DMS 273 treated with DMSO at 0.1 percent for 48 hours (cell line): ENCODE results near the gene MFGE8.
"Not testable (repeated sequence)": the region's sequence is repeated elsewhere in the genome, so short reads cannot be mapped to it uniquely, and the experiment has no call there.

Experiments used
- DNase-seq: peaks from one replicate; lab custom pipeline; 2025; lab: John Stamatoyannopoulos, UW

Gene MFGE8

GRCh38 chr15:88913017-88913849 lies at the start of gene MFGE8:
Gene MFGE8 (minus strand): TSS chr15:88913379. CDS start chr15:88913319, 60 bp downstream.
- no peak for DNase-seq

DNA sequence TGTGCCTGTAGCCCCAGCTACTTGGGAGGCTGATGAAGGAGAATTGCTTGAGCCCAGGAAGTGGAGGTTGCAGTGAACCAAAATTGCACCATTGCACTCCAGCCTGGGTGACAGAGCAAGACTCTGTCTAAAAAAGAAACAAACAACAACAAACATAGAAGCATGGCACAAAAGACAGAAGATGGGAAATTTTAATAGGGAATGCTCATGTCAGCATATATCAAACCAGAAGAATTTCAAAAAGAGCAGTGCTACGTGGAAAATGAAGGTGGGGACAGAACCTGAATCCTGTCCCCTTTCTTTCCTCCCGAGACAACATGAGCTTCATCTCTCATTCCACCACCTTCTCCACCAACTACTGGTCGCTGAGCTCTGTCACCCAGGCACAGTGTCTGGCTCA lies 46.3 kb upstream of the MFGE8 start:
- no peak for DNase-seq

GRCh38 chr15:88956906-88957305 lies 43.7 kb upstream of the MFGE8 start:
- no peak for DNase-seq

DNA sequence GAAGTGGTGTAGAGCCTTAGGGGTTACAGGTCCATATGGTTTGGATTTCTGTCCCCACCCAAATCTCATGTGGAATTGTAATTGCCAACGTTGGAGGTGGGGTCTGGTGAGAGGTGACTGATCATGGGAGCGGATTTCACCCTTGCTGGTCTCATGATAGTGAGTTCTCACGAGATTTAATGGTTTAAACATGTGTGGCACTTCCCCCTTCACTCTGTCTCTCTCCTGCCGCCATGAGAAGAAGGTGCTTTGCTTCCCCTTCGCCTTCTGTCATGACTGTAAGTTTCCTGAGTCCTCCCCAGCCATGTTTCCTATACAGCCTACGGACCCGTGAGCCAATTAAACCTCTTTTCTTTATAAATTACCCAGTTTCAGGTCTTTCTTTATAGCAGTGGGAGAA lies 43.1 kb upstream of the MFGE8 start:
- DNase-seq = no peak

DNA sequence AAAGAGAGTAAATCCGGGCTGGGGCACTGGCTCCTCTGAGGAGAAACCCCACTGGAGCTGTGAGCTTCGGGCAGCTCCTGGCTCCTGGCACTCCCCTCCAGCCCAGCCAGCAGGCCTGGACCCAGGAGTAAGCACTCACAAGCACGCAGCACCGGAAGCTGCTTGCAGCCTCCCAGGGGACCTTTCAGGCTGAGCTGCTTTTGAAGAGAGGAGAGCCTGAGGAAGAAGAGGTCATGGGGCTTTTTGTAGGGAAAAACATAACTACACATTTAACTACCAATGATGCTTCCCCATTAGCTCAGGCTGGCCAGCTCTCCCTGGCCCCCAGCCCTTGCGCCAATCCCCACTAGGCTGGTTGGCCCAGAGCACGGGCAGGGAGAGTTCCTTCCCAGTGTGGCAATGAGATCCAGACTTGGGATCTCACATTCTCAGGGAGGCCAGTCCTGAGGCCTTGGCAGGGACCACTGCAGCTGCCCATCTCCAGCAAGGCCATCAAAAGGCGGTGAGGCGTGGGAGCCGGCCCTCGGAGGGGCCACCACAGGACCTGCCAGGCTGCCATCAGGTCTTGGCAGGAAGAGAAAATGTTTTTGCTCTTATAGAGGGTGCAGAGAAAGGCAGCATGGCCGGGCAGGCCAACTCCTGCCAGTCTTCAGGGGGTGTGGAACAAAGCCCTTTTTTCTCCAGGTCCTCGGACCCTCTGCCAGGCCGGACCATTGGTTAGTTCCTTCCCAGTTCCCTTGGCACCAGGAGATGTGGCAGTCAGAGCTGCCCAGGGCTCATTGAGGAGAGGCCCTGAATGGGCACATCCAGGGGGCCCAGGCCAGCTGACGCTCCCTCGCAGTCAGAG lies 41.5 kb upstream of the MFGE8 start:
- DNase-seq = no peak

- no peak for DNase-seq
Observed at GRCh38 chr15:88950600-88951160, 37.5 kb upstream of the MFGE8 start.

DNA sequence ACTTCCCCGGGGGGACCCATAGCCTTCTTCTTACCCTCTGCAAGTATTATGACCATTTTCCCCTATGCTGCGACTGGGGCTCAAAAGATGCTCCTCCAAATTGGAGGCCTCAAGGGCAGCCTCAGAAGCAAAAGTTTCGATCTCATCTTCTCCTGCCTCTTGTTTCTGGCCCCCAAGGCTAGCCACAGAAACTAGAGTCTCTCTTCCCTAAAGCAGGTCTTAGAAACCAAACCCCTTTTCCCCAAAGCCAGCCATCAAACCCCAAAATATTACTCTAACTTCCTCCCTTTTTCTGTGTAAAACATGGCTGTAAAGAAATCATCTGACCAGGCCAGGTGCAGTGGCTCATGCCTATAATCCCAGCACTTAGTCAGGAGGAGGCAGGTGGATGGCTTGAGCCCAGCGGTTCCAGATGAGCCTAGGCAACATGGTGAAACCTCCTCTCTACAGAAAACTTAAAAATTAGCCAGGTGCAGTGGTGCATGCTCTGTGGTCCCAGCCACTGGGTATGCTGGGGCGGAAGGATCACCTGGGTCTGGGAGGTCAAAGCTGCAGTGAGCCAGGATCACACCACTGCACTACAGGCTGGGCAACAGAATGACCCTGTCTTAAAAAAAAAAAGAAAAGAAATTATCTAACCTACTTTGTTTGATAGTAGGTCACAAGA lies 36.7 kb upstream of the MFGE8 start:
- DNase-seq = no peak

DNA sequence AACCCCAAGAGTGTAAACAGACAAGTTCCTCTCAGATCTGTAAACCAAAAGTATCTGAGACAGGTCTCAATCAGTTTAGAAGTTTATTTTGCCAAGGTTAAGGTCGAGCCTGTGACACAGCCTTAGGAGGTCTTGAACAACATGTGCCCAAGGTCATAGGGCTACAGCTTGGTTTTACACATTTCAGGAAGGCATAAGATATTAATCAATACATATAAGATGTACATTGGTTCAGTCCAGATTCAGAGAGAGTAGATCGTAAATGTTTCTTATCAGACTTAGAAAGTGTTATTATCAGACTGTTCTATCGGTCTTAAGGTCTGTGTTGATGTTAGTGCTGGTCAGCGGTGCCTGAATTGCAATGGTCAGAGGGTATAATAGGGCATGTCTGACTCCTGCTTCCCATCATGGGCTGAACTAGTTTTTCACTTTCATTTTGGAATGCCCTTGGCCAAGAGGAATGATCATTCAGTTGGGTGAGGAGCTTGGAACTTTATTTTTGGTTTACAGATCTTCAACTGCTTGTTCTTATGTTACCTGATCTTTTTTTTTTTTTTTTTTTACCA lies 27.0 kb upstream of the MFGE8 start:
- no peak for DNase-seq

DNA sequence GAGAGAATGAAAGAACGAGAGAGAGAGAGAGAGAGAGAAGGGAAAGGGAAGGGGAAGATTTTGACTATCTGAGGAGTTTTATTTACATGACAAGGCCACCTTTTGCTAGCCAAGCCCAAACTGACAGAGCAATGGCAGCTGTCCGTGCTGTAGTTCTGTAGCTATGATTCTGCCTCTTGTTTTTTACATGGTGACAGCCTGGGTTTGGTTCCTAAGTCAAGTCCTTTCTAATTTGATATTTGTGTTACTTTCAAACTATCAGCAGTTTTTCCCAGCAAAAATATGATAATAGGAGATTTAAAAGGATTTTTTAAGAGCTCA lies 26.3 kb upstream of the MFGE8 start:
- DNase-seq = no peak

GRCh38 chr15:88938802-88939485 lies 25.8 kb upstream of the MFGE8 start:
- no peak for DNase-seq

GRCh38 chr15:88934449-88934848 lies 21.3 kb upstream of the MFGE8 start:
- DNase-seq = not testable (repeated sequence)

- DNase-seq = no peak
Observed at GRCh38 chr15:88932875-88933330, 19.7 kb upstream of the MFGE8 start.

GRCh38 chr15:88932271-88932874 lies 19.2 kb upstream of the MFGE8 start:
- no peak for DNase-seq

GRCh38 chr15:88930579-88930978 lies 17.4 kb upstream of the MFGE8 start:
- DNase-seq = no peak

DNA sequence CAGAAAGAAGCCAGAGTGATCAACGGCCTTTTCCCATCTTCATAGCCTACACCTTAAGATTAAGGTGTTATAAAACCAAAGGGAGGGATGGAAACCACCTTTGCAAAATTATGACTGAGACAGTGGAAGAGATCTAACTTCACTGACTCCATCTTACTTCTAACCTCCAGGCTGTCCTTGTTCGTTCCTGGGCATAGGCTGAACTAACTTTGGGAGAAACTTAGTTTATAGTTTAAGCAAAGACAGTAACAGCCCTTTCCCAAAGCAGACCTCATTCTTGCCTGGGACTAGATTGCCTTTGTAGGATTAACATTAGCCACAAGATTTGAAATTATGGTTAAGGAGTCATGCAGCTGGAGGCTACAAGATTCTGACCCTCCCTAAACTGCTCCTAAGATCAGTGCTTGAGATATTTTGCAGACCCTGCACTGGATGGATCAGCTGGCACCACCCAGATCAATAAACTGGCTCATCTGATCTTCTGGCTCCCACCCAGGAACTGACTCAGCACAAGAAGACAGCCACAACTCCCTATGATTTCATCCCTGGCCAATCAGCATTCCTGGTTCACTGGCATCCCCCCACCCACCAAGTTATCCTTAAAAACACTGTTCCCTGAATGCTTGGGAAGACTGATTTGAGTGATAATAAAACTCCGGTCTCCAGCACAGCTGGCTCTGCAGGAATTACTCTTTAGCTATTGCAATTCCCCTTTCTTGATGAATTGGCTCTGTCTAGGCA lies 16.3 kb upstream of the MFGE8 start:
- DNase-seq = not testable (repeated sequence)

DNA sequence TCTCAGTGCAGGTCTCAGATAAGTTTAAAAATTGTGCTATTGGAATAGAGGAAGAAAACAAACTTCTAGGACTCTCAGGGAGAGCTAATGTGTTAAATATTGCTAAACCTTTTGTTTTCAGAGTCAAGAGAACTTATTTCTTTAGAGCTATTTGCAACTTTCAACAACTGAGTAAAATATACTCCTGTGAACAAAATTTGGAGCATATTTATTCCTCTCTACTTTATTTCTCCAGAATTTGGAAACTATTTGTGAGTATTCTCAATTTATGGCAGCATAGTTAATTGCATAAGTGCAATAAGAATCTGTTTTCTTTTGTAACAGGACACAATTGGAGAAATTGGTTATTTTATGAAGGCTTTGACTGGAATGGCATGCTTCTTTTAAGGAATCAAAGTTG lies 15.0 kb upstream of the MFGE8 start:
- not testable (repeated sequence) for DNase-seq

GRCh38 chr15:88925648-88926047 lies 12.5 kb upstream of the MFGE8 start:
- not testable (repeated sequence) for DNase-seq

DNA sequence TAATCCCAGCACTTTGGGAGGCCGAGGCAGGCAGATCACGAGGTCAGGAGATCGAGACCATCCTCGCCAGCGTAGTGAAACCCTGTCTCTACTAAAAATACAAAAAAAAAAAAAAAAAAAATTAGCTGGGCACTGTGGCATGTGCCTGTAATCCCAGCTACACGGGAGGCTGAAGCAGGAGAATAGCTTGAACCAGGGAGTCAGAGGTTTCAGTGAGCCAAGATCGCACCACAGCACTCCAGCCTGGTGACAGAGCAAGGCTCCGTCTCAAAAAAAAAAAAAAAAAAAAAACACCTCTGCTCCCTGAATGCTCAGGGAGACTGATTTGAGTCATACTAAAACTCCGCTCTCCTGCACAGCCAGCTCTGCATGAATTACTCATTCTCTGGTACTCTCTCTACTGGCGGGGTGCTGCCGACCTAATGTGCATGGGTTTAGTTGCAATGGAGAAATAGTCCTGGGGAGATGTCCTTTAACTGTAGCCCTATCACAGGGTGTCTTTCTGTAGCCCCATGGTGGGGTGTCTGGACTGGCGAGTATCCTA lies 7.8 kb upstream of the MFGE8 start:
- not testable (repeated sequence) for DNase-seq

GRCh38 chr15:88920186-88920891 lies 7.2 kb upstream of the MFGE8 start:
- no peak for DNase-seq
